HG03175 (cell line): Measurements from ENCODE around the gene EEF1B2.
"Not testable (repeated sequence)": the region's sequence is repeated elsewhere in the genome, so short reads cannot be mapped to it uniquely, and the experiment has no call there.

Experiments
- ATAC-seq: cut with Tn5 transposase; IDR thresholded peaks from one replicate; pipeline ENCODE4 v1.9.1; 2021; ENCODE audit warnings: mild to moderate bottlenecking, moderate library complexity; ENCODE audit not compliant: unreplicated experiment

The EEF1B2 gene

DNA sequence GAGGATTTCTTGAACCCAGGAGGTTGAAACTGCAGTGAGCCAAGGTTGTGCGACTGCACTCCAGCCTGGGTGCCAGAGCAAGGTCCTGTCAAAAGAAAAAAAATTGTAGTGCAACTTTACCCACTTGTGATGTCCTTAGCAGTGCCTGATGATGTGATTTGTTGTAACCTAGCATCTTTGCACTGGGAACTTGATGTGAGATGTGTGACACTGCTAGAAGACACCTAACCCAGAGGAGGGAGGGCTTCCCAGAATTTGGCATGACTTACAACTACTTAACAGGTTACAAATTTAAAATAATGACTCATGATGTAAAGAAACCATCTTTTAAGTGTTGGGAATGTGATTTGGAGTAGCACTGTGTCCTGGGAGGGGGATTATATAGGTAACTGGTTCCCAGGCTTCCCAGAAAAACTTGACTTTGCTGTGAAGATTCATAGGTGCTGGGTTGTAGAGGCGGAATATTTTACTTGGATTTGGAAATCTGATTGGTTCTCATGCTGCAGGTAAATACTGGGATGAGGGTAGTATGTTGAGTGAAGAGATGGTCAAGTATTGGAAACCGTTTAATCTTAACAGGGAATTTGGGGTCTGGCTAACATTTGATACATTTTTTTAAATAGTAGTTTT lies 3.7 kb downstream of the EEF1B2 start:
- no peak for ATAC-seq

- no peak for ATAC-seq
Observed at GRCh38 chr2:206164261-206164862, 4.7 kb downstream of the EEF1B2 start.

DNA sequence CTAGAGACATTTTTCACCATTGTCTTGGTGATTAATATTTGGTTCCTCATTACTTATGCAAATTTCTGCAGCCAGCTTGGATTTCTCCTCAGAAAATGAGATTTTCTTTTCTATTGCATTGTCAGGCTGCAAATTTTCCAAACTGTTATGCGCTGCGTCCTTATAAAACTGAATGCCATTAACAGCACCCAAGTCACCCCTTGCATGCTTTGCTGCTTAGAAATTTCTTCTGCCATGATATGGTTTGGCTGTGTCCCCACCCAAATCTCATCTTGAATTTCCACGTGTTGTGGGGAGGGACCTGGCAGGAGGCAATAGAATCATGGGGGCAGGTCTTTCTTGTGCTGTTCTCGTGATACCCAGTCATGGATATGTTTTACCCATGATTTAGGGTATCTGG lies 8.5 kb downstream of the EEF1B2 start:
- not testable (repeated sequence) for ATAC-seq

DNA sequence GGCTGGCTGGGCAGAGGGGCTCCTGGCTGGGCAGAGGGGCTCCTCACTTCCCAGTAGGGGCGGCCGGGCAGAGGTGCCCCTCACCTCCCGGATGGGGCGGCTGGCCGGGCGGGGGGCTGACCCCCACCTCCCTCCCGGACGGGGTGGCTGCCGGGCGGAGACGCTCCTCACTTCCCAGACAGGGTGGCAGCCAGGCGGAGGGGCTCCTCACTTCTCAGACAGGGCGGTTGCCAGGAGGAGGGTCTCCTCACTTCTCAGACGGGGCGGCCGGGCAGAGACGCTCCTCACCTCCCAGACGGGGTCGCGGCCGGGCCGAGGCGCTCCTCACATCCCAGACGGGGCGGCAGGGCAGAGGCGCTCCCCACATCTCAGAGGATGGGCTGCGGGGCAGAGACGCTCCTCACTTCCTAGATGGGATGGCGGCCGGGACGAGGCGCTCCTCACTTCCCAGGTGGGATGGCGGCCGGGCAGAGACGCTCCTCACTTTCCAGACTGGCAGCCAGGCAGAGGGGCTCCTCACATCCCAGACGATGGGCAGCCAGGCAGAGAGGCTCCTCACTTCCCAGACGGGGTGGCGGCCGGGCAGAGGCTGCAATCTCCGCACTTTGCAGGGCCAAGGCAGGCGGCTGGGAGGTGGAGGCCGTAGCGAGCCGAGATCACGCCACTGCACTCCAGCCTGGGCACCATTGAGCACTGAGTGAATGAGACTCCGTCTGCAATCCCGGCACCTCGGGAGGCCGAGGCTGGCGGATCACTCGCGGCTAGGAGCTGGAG lies 12.1 kb downstream of the EEF1B2 start:
- ATAC-seq = not testable (repeated sequence)

DNA sequence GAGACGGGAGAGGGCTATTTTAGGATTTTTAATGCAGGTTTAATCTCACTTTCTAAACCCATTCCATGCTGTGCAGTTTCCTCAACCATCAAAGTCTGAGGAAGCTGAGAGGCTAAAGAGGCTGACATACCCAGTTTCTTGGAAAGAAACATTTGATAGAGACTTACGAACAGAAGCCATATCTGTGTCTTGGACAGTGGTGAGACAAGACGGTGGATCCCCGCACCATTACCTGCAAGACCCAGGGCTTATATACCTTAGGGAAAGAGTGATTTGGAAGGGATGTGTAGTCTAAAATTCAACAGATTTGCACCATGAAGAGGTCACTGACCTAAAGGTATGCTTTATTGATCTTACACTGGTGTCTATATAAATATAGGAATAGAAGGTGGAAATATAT lies 13.5 kb downstream of the EEF1B2 start:
- no peak for ATAC-seq

- no peak for ATAC-seq
Observed at GRCh38 chr2:206176121-206176520, 16.4 kb downstream of the EEF1B2 start.

- no peak for ATAC-seq
Observed at GRCh38 chr2:206176901-206177300, 17.2 kb downstream of the EEF1B2 start.

DNA sequence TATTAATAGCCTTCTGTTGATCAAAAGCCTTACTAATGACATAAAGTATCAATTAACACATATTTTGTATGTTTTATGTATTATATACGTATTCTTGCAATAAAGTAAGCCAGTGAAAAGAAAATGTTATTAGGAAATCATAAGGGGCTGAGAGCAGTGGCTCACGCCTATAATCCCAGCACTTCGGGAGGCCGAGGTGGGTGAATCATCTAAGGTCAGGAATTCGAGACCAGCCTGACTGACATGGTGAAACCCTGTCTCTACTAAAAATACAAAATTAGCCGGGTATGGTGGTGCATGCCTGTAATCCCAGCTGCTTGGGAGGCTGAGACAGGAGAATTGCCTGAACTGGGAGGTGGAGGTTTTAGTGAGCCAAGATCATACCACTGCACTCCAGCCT lies 21.8 kb downstream of the EEF1B2 start:
- not testable (repeated sequence) for ATAC-seq

DNA sequence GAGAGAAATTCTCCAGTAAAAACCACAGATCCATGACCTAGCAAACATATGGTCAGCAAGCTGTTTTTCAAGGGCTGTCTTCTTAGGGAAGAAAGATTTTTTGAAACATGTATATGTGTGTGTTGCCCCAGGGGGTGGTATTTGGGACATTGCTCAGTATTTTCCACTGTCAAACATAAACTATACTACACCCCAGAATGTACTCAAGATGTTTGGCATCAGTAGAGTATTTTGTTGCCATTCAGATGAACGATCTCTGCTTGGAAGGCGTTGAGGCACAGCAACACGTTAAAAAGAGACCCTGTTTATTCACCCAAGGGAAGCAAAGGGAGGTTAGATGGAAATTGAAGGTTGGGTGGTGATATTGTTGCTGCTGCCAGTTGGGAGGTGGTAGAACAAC lies 30.0 kb downstream of the EEF1B2 start:
- ATAC-seq = no peak

DNA sequence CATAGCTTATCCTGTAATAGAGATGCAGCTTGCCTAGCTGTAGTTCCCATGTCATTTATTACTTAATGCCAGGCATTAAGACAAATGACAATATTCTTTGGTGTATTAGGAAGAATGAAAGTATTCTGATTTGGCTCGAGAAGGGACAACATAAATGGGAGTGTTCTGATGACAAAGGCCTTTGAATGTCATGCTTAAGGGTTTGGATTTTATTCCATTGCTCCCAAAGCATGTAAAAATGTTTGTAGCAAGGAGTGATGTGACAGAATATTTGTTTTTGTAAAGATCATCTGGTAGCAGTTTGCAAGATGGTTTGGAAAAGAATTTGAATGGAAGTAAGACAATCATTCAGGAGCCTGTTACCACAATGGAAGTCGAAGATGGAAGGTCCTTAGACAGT lies 30.4 kb downstream of the EEF1B2 start:
- no peak for ATAC-seq

DNA sequence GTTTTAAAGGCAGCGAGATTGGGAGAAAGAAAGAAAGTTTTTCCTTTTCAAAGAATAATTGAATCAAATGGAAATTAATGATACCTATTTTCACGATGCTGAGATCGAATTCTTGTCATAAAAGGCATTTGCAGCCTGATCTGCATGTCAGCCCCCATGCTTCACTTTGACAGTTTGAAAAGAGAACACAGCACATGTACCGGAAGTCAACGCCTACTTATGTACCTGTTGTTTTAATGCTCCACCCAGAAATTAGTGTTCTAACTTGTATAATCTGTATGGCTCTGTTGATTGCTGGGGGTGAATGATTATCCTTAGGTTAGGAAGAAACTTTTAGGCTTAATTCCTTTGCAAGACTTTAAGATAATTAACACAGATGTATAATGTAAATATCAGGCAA lies 31.0 kb downstream of the EEF1B2 start:
- ATAC-seq = no peak

DNA sequence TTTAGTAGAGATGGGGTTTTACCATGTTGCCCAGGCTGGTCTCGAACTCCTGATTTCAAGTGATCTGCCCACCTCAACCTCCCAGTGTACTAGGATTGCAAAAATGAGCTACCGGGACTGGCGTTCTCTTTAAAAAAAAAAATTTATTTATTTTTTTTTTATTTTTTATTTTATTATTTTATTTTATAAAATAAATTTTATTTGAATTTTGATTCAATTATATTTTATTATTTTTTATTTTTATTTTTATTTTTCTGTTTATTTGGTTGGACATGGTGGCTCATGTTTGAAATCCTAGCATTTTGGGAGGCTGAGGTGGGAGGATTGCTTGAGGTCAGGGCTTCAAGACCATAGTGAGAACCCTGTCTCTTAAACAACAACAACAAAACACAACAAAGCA lies 32.5 kb downstream of the EEF1B2 start:
- ATAC-seq = no peak

- ATAC-seq = no peak
Observed at GRCh38 chr2:206193671-206194357, 34.1 kb downstream of the EEF1B2 start.

DNA sequence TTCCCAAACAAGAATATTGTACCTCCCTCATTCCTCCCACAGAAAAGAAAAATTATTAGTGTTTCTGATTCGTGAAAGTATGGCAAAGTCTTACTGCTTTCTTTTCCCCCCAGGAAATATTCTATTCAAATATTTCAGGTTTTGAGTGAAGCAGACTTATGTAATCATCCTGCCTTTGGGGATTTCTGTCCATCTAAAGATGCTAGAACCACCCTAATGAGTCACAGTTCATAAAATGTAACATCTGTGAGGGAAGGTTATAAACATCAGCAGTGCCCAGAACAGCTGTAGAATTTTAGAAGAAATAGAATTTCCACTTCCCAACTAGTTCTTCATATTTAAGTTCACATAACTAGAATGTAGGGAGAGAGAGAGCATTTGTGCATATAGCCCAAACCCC lies 39.0 kb downstream of the EEF1B2 start:
- ATAC-seq = no peak

GRCh38 chr2:206201075-206201848 lies 41.6 kb downstream of the EEF1B2 start:
- no peak for ATAC-seq

GRCh38 chr2:206202446-206202845 lies 42.8 kb downstream of the EEF1B2 start:
- no peak for ATAC-seq

DNA sequence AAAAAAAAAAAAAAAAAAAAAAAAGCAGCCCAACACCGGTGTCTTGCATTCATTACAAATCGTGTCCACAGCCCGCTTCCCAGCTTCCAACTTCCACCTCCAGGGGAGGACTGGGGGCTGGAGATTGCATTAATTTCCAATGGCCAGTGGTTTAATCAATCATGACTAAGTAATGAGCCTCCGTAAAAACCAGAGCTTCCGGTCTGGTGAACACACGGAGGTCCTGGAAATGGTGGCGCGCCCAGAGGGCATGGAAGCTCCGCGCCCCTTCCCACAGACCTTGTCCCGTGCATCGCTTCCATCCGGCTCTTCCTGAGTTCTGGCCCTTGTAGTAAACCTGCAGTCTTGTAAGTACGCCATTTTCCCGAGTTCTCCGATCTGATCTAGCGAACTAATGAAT lies 43.6 kb downstream of the EEF1B2 start:
- ATAC-seq = no peak

- no peak for ATAC-seq
Observed at GRCh38 chr2:206204710-206205109, 45.0 kb downstream of the EEF1B2 start.

- ATAC-seq = not testable (repeated sequence)
Observed at GRCh38 chr2:206207316-206207715, 47.6 kb downstream of the EEF1B2 start.

DNA sequence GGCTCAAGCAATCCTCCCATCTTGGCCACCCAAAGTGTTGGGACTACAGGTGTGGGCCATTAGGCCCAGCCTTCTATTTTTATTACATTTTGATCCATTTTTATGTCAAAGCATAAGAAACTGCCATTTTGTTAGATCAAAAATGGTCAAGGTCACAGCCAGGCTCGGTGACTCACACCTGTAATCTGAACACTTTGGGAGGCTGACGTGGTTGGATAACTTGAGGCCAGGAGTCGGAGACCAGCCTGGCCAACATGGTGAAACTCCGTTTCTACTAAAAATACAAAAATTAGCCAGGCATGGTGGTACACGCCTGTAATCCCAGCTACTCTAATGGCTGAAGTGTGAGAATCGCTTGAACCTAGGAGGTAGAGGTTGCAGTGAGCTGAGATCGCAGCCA lies 49.2 kb downstream of the EEF1B2 start:
- no peak for ATAC-seq
